SK-N-SH (cell line): ENCODE measurements around the gene CIAO1. TPM values are rescaled to one million over a fixed set of nuclear protein-coding genes. Genes with fewer than 3 reads are reported as not detected.

ENCODE experiments used
- CTCF ChIA-PET: fragments of 300-600, 350-600 bp; formaldehyde crosslinking; extraction: SDS; loops from one replicate; lab custom pipeline; 2021; lab: Yijun Ruan, JAX
- POLR2A ChIA-PET: fragments of 350-600 bp; sonication (Branson Sonifier 250); formaldehyde crosslinking; extraction: SDS; loops from one replicate; lab custom pipeline; 2020; ENCODE audit warnings: antibody characterized with exemption, inconsistent platforms; lab: Yijun Ruan, JAX
- DNase-seq: peaks from one replicate; pipeline ENCODE4 v3.0.0; 2012
- H2AFZ ChIP-seq: fragments of 200-600 bp; sonication (generic); 2 replicates; pipeline ENCODE4 v1.8.1; 2016; ENCODE audit warnings: antibody characterized with exemption, mild to moderate bottlenecking, low read depth
- H3F3A ChIP-seq: fragments of 200-600 bp; sonication (generic); replicated peaks from 2 replicates; pipeline ENCODE3; 2016; ENCODE audit warnings: antibody characterized with exemption, mild to moderate bottlenecking; ENCODE audit not compliant: insufficient read depth
- H3K27ac ChIP-seq, 2 experiments: fragments of 200-500 bp in 1 of 2; fragments of 200-600 bp in 1 of 2; sonication (Bioruptor generic) in 1 of 2; sonication (generic), shearing (Covaris generic) in 1 of 2; 2 replicates each; pipeline versions ENCODE4 v1.5.1 to v1.6.1; 2014 to 2016; ENCODE audit warnings: low read depth in 2 of 2, inconsistent platforms in 1 of 2, low read length in 1 of 2, mild to moderate bottlenecking in 1 of 2, mixed read lengths in 1 of 2
- H3K27me3 ChIP-seq: fragments of 200-600 bp; sonication (generic), shearing (Covaris generic); 2 replicates; pipeline ENCODE4 v1.6.1; 2016; ENCODE audit warnings: mixed run types; ENCODE audit not compliant: insufficient read depth
- H3K36me3 ChIP-seq, 2 experiments: fragments of 200-500 bp in 1 of 2; fragments of 200-600 bp in 1 of 2; sonication (Bioruptor generic) in 1 of 2; sonication (generic) in 1 of 2; replicated peaks in 1 of 2; 2 replicates each; pipeline versions ENCODE3 to v1.5.1; 2014 to 2016; ENCODE audit warnings: low read length in 1 of 2, mild to moderate bottlenecking in 1 of 2; ENCODE audit not compliant: insufficient read depth in 2 of 2, control insufficient read depth in 1 of 2
- H3K4me1 ChIP-seq, 2 experiments: fragments of 200-500 bp in 1 of 2; fragments of 200-600 bp in 1 of 2; sonication (Bioruptor generic) in 1 of 2; sonication (generic), shearing (Covaris generic) in 1 of 2; 2 replicates each; pipeline versions ENCODE4 v1.5.1 to v1.6.1; 2014 to 2016; ENCODE audit warnings: low read depth in 1 of 2, low read length in 1 of 2, mixed run types in 1 of 2; ENCODE audit not compliant: insufficient read depth in 2 of 2, control insufficient read depth in 1 of 2
- H3K4me2 ChIP-seq: fragments of 200-600 bp; sonication (generic), shearing (Covaris generic); 2 replicates; pipeline ENCODE4 v1.6.1; 2017; ENCODE audit warnings: mixed run types
- H3K4me3 ChIP-seq, 2 experiments: fragments of 200-500 bp in 1 of 2; fragments of 200-600 bp in 1 of 2; sonication (Bioruptor generic) in 1 of 2; sonication (generic), shearing (Covaris generic) in 1 of 2; 2 replicates each; pipeline versions ENCODE4 v1.5.1 to v1.8.1; 2014 to 2016; ENCODE audit warnings: low read depth in 2 of 2, inconsistent platforms in 1 of 2, low read length in 1 of 2, mild to moderate bottlenecking in 1 of 2, mixed read lengths in 1 of 2, moderate library complexity in 1 of 2
- H3K79me2 ChIP-seq: fragments of 200-600 bp; sonication (generic); 2 replicates; pipeline ENCODE4 v1.8.1; 2017; ENCODE audit warnings: mild to moderate bottlenecking; ENCODE audit not compliant: insufficient read depth
- H3K9ac ChIP-seq: fragments of 200-600 bp; sonication (generic); 2 replicates; pipeline ENCODE4 v1.6.1; 2017; ENCODE audit warnings: mixed run types
- H3K9me2 ChIP-seq: fragments of 200-600 bp; sonication (generic); 2 replicates; pipeline ENCODE4 v1.6.1; 2017; ENCODE audit warnings: mixed run types
- H3K9me3 ChIP-seq: fragments of 200-600 bp; sonication (generic); 2 replicates; pipeline ENCODE4 v1.6.1; 2017; ENCODE audit warnings: mixed run types, mild to moderate bottlenecking, moderate library complexity
- H4K20me1 ChIP-seq: fragments of 200-600 bp; sonication (generic); 2 replicates; pipeline ENCODE4 v1.6.1; 2017; ENCODE audit warnings: mild to moderate bottlenecking, mixed run types; ENCODE audit not compliant: insufficient read depth
- ELF1 ChIP-seq: IDR thresholded peaks from 2 replicates; pipeline ENCODE4 v1.4.0; 2012
- EZH2phosphoT487 ChIP-seq: fragments of 200-600 bp; sonication (generic); IDR thresholded peaks from 2 replicates; pipeline ENCODE4 v1.6.1; 2017; ENCODE audit warnings: low read depth, mixed run types, mild to moderate bottlenecking, antibody characterized with exemption, moderate library complexity, borderline replicate concordance
- FOSL2 ChIP-seq: IDR thresholded peaks from 2 replicates; pipeline ENCODE4 v1.4.0; 2012; ENCODE audit warnings: low read depth, mild to moderate bottlenecking, moderate library complexity, borderline replicate concordance
- FOXM1 ChIP-seq: IDR thresholded peaks from 2 replicates; pipeline ENCODE4 v1.4.0; 2012; ENCODE audit warnings: low read depth, mild to moderate bottlenecking
- GATA2 ChIP-seq: sonication (generic); formaldehyde crosslinking; IDR thresholded peaks from 2 replicates; pipeline ENCODE4 v1.5.0; 2020; ENCODE audit warnings: mild to moderate bottlenecking, missing genetic modification reagents
- JUND ChIP-seq: IDR thresholded peaks from 2 replicates; pipeline ENCODE4 v1.4.0; 2012
- MEF2A ChIP-seq: IDR thresholded peaks from 2 replicates; pipeline ENCODE4 v1.4.0; 2012; ENCODE audit warnings: low read depth, borderline replicate concordance
- NRF1 ChIP-seq: IDR thresholded peaks from 2 replicates; pipeline ENCODE4 v1.6.1; 2012; ENCODE audit warnings: low read depth, mild to moderate bottlenecking, low read length
- PBX3 ChIP-seq: IDR thresholded peaks from 2 replicates; pipeline ENCODE4; 2012
- POLR2AphosphoS5 ChIP-seq: IDR thresholded peaks from 2 replicates; pipeline ENCODE4 v1.6.1; 2012; ENCODE audit warnings: low read depth, low read length
- RXRA ChIP-seq: IDR thresholded peaks from 2 replicates; pipeline ENCODE4 v1.4.0; 2012; ENCODE audit warnings: low read depth, mild to moderate bottlenecking, borderline replicate concordance
- TCF12 ChIP-seq: IDR thresholded peaks from 2 replicates; pipeline ENCODE4 v1.4.0; 2012
- USF1 ChIP-seq: IDR thresholded peaks from 2 replicates; pipeline ENCODE4 v1.4.0; 2012; ENCODE audit warnings: low read depth, borderline replicate concordance
- USF2 ChIP-seq: fragments of 150-350 bp; IDR thresholded peaks from 2 replicates; pipeline ENCODE4 v1.6.1; 2017; ENCODE audit warnings: antibody characterized with exemption, low read length, low read depth, borderline replicate concordance
- YY1 ChIP-seq: IDR thresholded peaks from 2 replicates; pipeline ENCODE4 v1.4.0; 2012; ENCODE audit warnings: low read depth, mild to moderate bottlenecking
- WGBS: methylation state at CpG from one replicate; pipeline ENCODE4 v1.1.6; 2017; ENCODE audit warnings: low lambda C conversion rate; 5-methylcytosine and 5-hydroxymethylcytosine counted together
- polyA plus RNA-seq, 3 experiments: library from polyadenylated mRNA; depleted of rRNA; stranded (reverse); fragments of >200 nt; gene quantifications; 2 replicates each; pipeline ENCODE4 v1.2.3, GENCODE V29; 2012

Gene CIAO1
- polyA plus RNA-seq, 1 of the 3 experiments (the other 2 are of a cell fraction): 120 TPM

GRCh38 chr2:96233436-96233835 is 32.6 kb upstream of the CIAO1 start:
- Histone ChIP-seq H3K79me2 (peaks cover 7% of the 10 kb centered on the region; the same call in 1 of the 2 replicates), H2AFZ (no peak overlapping the region), H3K36me3 (no peaks in the 10 kb centered on the region), H3F3A (no peaks in the 10 kb centered on the region), H3K4me2 (no peak overlapping the region), H3K4me3 (no peak overlapping the region), H3K9me2 (no peaks in the 10 kb centered on the region), H4K20me1 (no peaks in the 10 kb centered on the region), H3K9me3 (no peaks in the 10 kb centered on the region), H3K27me3 (no peaks in the 10 kb centered on the region), H3K9ac (no peak overlapping the region), H3K27ac (no peak overlapping the region), H3K4me1 (no peaks in the 10 kb centered on the region; a peak in 1 of 4 replicates)
- POLR2A ChIA-PET: no interaction called here
- TF ChIP-seq PBX3 (no peak), FOXM1 (no peak), TCF12 (no peak), MEF2A (no peak), YY1 (no peak), FOSL2 (no peak), RXRA (no peak), ELF1 (no peak), EZH2phosphoT487 (no peak), GATA2 (CRISPR knock-in tag) (no peak), POLR2AphosphoS5 (no peak), NRF1 (no peak), USF1 (no peak)
- DNase-seq: no peak
- whole genome bisulfite sequencing: 95% methylated on average over 6 of the region's 6 CpGs
- CTCF ChIA-PET: interaction anchor here (0.7 to 1.4 kb wide), 2 partner anchors 16 to 59 kb away, joined by 4 read pairs; no protein-coding TSS in a partner anchor

GRCh38 chr2:96233880-96234316 is 32.1 kb upstream of the CIAO1 start:
- Histone ChIP-seq H3K79me2 (peaks cover 7% of the 10 kb centered on the region; the same call in 1 of the 2 replicates), H3K36me3 (no peaks in the 10 kb centered on the region), H3K4me2 (no peak overlapping the region), H4K20me1 (no peaks in the 10 kb centered on the region), H2AFZ (no peak overlapping the region), H3K4me1 (no peaks in the 10 kb centered on the region; a peak in 1 of 4 replicates), H3K9ac (no peak overlapping the region), H3F3A (no peaks in the 10 kb centered on the region), H3K27me3 (no peaks in the 10 kb centered on the region), H3K27ac (no peak overlapping the region), H3K9me2 (no peaks in the 10 kb centered on the region), H3K4me3 (no peak overlapping the region), H3K9me3 (no peaks in the 10 kb centered on the region)
- ChIA-PET CTCF (interaction anchor here (0.7 to 1.4 kb wide), 2 partner anchors 16 to 59 kb away, joined by 4 read pairs; no protein-coding TSS in a partner anchor), POLR2A (interaction anchor here (0.6 kb wide), 1 partner anchor 298 kb away, joined by 3 read pairs; no protein-coding TSS in a partner anchor)
- 94% methylated on average over 3 of the region's 4 CpGs for WGBS
- DNase-seq: no peak
- TF ChIP-seq USF1 (no peak), USF2 (no peak), JUND (no peak), FOSL2 (no peak)
